SK-N-SH treated with all-trans-retinoic acid at 6 μM for 48 hours (cell line): Measurements from ENCODE around the gene ARPC5L.

Experiments used
- ATAC-seq: fragments of 200-7000 bp; cut with Tn5 transposase; 3 replicates; pipeline ENCODE4 v1.9.1; 2020; ENCODE audit warnings: mild to moderate bottlenecking, moderate library complexity
- ARNTL ChIP-seq: fragments of 450-650 bp; formaldehyde crosslinking; IDR thresholded peaks from 2 replicates; pipeline ENCODE4 v1.5.0; 2020; ENCODE audit warnings: low read depth, mild to moderate bottlenecking, moderate library complexity, borderline replicate concordance
- BACH2 ChIP-seq: fragments of 250-450 bp; sonication (Bioruptor Pico); IDR thresholded peaks from 2 replicates; pipeline ENCODE4 v1.9.0; 2021; ENCODE audit warnings: mild to moderate bottlenecking, borderline replicate concordance
- ESRRG ChIP-seq: fragments of 250-450 bp; sonication (Bioruptor Pico); IDR thresholded peaks from 2 replicates; pipeline ENCODE4 v1.6.1; 2021; ENCODE audit warnings: mild to moderate bottlenecking
- GLIS3 ChIP-seq: fragments of 250-450 bp; sonication (Bioruptor Pico); IDR thresholded peaks from 2 replicates; pipeline ENCODE4 v1.5.0; 2020; ENCODE audit warnings: mild to moderate bottlenecking, moderate library complexity
- ISL1 ChIP-seq: fragments of 250-450 bp; sonication (Bioruptor Pico); IDR thresholded peaks from 2 replicates; pipeline ENCODE4 v2.1.2; 2022; ENCODE audit warnings: mild to moderate bottlenecking, moderate library complexity
- OSR1 ChIP-seq: fragments of 250-450 bp; sonication (Bioruptor Pico); IDR thresholded peaks from 2 replicates; pipeline ENCODE4 v1.8.0; 2022; ENCODE audit warnings: moderate library complexity, mild to moderate bottlenecking, inconsistent platforms
- PPARA ChIP-seq: fragments of 250-450 bp; sonication (Bioruptor Pico); IDR thresholded peaks from 2 replicates; pipeline ENCODE4 v1.5.0; 2020; ENCODE audit warnings: mild to moderate bottlenecking, borderline replicate concordance
- RARB ChIP-seq: fragments of 250-450 bp; sonication (Bioruptor Pico); IDR thresholded peaks from 2 replicates; pipeline ENCODE4 v1.8.0; 2021; ENCODE audit warnings: mild to moderate bottlenecking, moderate library complexity
- SNAI2 ChIP-seq: fragments of 250-450 bp; sonication (Bioruptor Pico); IDR thresholded peaks from 2 replicates; pipeline ENCODE4 v1.5.0; 2020; ENCODE audit warnings: mild to moderate bottlenecking, moderate library complexity
- TCF4 ChIP-seq: fragments of 250-450 bp; sonication (Bioruptor Pico); IDR thresholded peaks from 2 replicates; pipeline ENCODE4 v1.8.0; 2021; ENCODE audit warnings: mild to moderate bottlenecking, moderate library complexity, borderline replicate concordance
- TOX ChIP-seq: fragments of 250-450 bp; sonication (Bioruptor Pico); IDR thresholded peaks from 2 replicates; pipeline ENCODE4 v1.8.0; 2021; ENCODE audit warnings: mild to moderate bottlenecking, moderate library complexity, borderline replicate concordance
- ZFP3 ChIP-seq: fragments of 250-450 bp; sonication (Bioruptor Pico); IDR thresholded peaks from 2 replicates; pipeline ENCODE4 v1.5.0; 2020; ENCODE audit warnings: mild to moderate bottlenecking, moderate library complexity
- ZFP30 ChIP-seq: fragments of 450-650 bp; formaldehyde crosslinking; IDR thresholded peaks from 2 replicates; pipeline ENCODE4 v1.5.0; 2022; ENCODE audit warnings: mild to moderate bottlenecking, moderate library complexity
- ZNF565 ChIP-seq: fragments of 450-650 bp; formaldehyde crosslinking; conservative IDR thresholded peaks from 2 replicates; pipeline ENCODE4 v1.5.0; 2020; ENCODE audit warnings: low read depth, mild to moderate bottlenecking, moderate library complexity
- ZNF70 ChIP-seq: fragments of 450-650 bp; formaldehyde crosslinking; IDR thresholded peaks from 2 replicates; pipeline ENCODE4 v1.5.0; 2020; ENCODE audit warnings: mild to moderate bottlenecking, moderate library complexity
- ZNF8 ChIP-seq: fragments of 450-650 bp; formaldehyde crosslinking; IDR thresholded peaks from 2 replicates; pipeline ENCODE4 v1.5.0; 2020; ENCODE audit warnings: mild to moderate bottlenecking, moderate library complexity
- TF ChIP-seq, protein P1 (sequence below): fragments of 250-450 bp; sonication (Bioruptor Pico); IDR thresholded peaks from 2 replicates; pipeline ENCODE4 v1.5.1; 2020; ENCODE audit warnings: low read depth, mild to moderate bottlenecking, moderate library complexity
- TF ChIP-seq, protein P2 (sequence below): fragments of 250-450 bp; sonication (Bioruptor Pico); IDR thresholded peaks from 2 replicates; pipeline ENCODE4 v1.5.1; 2021; ENCODE audit warnings: mild to moderate bottlenecking, moderate library complexity
- TF ChIP-seq, protein P3 (sequence below): fragments of 250-450 bp; sonication (Bioruptor Pico); IDR thresholded peaks from 2 replicates; pipeline ENCODE4 v1.8.0; 2020; ENCODE audit warnings: mild to moderate bottlenecking, moderate library complexity, borderline replicate concordance
- TF ChIP-seq, protein P4 (sequence below): fragments of 250-450 bp; sonication (Bioruptor Pico); IDR thresholded peaks from 2 replicates; pipeline ENCODE4 v1.5.0; 2020; ENCODE audit warnings: mild to moderate bottlenecking, moderate library complexity

Gene ARPC5L

DNA sequence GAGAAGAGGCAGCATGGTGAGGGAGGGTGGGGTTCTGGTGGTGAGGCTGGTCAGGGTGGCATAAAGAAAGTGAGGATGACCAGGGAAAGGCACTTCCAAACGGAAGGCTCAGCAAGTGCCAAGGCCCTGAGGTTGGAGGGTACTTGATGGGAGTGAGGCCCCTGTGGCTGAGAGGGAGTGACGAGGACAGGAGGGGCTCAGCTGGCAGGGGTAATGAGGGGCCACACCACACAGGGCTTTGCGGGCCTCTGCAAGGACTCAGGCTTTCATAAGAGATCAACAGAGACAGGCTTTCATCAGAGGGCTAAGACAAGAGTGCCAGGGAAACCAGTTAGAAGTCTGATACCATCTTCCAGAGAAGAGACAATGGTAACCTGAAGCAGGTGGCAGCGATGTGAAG, 23.6 kb downstream of the ARPC5L start:
- no peak for ATAC-seq

DNA sequence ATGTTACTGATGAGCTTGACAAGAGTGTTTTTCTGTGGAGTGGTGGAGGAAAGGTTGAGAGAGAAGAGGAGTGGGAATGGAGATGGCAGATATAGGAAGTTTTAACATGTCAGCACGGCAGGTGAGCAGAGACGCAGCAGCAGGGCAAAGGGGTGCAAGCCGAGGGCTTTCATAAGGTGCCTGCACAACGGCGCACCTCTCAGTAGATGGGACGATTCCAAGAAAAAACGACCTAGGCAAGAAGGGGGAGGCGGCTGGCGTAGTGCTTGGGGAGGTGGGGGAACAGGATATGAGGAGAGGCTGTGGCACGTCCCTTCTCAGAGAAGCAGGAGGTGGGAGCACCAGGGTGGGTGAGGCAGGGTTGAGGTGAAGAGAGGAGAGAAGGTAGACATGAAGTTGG, 24.5 kb downstream of the ARPC5L start:
- TF ChIP-seq ZNF565 (CRISPR knock-in tag) (no peak), PPARA (no peak), ZFP30 (no peak), ZNF70 (no peak), OSR1 (CRISPR knock-in tag) (no peak), GLIS3 (CRISPR knock-in tag) (no peak), ESRRG (CRISPR knock-in tag) (no peak), TOX (no peak), ARNTL (CRISPR knock-in tag) (no peak), BACH2 (CRISPR knock-in tag) (no peak), SNAI2 (no peak)
- TF ChIP-seq, protein P1, sequence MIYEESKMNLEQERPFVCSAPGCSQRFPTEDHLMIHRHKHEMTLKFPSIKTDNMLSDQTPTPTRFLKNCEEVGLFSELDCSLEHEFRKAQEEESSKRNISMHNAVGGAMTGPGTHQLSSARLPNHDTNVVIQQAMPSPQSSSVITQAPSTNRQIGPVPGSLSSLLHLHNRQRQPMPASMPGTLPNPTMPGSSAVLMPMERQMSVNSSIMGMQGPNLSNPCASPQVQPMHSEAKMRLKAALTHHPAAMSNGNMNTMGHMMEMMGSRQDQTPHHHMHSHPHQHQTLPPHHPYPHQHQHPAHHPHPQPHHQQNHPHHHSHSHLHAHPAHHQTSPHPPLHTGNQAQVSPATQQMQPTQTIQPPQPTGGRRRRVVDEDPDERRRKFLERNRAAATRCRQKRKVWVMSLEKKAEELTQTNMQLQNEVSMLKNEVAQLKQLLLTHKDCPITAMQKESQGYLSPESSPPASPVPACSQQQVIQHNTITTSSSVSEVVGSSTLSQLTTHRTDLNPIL (CRISPR knock-in tag) = no peak
- TF ChIP-seq, protein P2, sequence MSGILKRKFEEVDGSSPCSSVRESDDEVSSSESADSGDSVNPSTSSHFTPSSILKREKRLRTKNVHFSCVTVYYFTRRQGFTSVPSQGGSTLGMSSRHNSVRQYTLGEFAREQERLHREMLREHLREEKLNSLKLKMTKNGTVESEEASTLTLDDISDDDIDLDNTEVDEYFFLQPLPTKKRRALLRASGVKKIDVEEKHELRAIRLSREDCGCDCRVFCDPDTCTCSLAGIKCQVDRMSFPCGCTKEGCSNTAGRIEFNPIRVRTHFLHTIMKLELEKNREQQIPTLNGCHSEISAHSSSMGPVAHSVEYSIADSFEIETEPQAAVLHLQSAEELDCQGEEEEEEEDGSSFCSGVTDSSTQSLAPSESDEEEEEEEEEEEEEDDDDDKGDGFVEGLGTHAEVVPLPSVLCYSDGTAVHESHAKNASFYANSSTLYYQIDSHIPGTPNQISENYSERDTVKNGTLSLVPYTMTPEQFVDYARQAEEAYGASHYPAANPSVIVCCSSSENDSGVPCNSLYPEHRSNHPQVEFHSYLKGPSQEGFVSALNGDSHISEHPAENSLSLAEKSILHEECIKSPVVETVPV = no peak
- TF ChIP-seq, all 23 proteins: peak for 0
- no peak for ATAC-seq

More for the DNA sequence above, 23.6 kb downstream of the ARPC5L start:
- no peak for TF ChIP-seq RARB
- no peak for TF ChIP-seq OSR1 (CRISPR knock-in tag)
- TF ChIP-seq TCF4 (CRISPR knock-in tag) = no peak
- TF ChIP-seq ESRRG (CRISPR knock-in tag) = no peak
- TF ChIP-seq SNAI2 = no peak
- no peak for TF ChIP-seq ISL1 (CRISPR knock-in tag)
- TF ChIP-seq PPARA = no peak
- TF ChIP-seq ZNF8 = no peak
- TF ChIP-seq GLIS3 (CRISPR knock-in tag) = no peak
- TF ChIP-seq ZFP3 (CRISPR knock-in tag) = no peak
- TF ChIP-seq TOX = no peak
- TF ChIP-seq, protein P3, sequence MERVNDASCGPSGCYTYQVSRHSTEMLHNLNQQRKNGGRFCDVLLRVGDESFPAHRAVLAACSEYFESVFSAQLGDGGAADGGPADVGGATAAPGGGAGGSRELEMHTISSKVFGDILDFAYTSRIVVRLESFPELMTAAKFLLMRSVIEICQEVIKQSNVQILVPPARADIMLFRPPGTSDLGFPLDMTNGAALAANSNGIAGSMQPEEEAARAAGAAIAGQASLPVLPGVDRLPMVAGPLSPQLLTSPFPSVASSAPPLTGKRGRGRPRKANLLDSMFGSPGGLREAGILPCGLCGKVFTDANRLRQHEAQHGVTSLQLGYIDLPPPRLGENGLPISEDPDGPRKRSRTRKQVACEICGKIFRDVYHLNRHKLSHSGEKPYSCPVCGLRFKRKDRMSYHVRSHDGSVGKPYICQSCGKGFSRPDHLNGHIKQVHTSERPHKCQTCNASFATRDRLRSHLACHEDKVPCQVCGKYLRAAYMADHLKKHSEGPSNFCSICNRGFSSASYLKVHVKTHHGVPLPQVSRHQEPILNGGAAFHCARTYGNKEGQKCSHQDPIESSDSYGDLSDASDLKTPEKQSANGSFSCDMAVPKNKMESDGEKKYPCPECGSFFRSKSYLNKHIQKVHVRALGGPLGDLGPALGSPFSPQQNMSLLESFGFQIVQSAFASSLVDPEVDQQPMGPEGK (CRISPR knock-in tag) = no peak
- TF ChIP-seq, protein P4, sequence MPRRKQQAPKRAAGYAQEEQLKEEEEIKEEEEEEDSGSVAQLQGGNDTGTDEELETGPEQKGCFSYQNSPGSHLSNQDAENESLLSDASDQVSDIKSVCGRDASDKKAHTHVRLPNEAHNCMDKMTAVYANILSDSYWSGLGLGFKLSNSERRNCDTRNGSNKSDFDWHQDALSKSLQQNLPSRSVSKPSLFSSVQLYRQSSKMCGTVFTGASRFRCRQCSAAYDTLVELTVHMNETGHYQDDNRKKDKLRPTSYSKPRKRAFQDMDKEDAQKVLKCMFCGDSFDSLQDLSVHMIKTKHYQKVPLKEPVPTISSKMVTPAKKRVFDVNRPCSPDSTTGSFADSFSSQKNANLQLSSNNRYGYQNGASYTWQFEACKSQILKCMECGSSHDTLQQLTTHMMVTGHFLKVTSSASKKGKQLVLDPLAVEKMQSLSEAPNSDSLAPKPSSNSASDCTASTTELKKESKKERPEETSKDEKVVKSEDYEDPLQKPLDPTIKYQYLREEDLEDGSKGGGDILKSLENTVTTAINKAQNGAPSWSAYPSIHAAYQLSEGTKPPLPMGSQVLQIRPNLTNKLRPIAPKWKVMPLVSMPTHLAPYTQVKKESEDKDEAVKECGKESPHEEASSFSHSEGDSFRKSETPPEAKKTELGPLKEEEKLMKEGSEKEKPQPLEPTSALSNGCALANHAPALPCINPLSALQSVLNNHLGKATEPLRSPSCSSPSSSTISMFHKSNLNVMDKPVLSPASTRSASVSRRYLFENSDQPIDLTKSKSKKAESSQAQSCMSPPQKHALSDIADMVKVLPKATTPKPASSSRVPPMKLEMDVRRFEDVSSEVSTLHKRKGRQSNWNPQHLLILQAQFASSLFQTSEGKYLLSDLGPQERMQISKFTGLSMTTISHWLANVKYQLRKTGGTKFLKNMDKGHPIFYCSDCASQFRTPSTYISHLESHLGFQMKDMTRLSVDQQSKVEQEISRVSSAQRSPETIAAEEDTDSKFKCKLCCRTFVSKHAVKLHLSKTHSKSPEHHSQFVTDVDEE (CRISPR knock-in tag) = no peak
- TF ChIP-seq, protein P2 = no peak
- no peak for TF ChIP-seq ARNTL (CRISPR knock-in tag)
- TF ChIP-seq BACH2 (CRISPR knock-in tag) = no peak

DNA sequence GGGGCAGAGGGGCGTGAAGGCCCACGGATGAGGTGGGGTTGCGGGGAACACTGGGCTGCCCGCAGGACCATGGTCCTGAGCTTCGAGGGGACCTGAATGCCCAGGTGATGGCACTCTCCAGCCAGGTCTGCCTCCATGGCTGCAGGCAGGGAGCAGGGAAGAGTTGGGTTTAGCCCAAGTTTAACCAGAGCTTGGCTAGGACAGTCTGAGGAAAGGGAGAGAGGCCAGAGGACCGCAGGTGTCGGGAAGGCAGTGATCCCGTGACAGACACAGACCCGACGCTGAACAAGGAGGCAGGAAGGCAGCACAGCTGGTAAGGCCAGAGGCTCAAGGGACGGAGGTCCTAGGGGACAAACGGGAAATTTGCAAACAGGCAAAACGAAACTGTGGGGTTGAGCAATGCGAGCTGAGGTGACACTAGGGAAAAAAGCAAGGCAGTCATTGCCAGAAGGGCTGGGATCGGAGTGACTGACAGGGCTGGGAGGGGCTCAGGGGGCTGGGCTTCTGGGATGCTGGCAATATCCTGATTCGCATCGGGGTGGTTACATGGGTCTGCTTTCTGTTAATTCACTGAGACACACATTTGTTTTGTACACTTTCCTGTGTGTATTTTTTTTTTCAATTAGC, 25.0 kb downstream of the ARPC5L start:
- TF ChIP-seq ZNF565 (CRISPR knock-in tag) (no peak), ISL1 (CRISPR knock-in tag) (no peak), ZFP30 (no peak), GLIS3 (CRISPR knock-in tag) (no peak), ZNF70 (no peak), ZFP3 (CRISPR knock-in tag) (no peak), ESRRG (CRISPR knock-in tag) (no peak), TCF4 (CRISPR knock-in tag) (no peak), SNAI2 (no peak)
- TF ChIP-seq, protein P2 = no peak
- no peak for ATAC-seq
